SKM-1 (cell line): Measurements from ENCODE around the gene GPX2.

Experiments used
- DNase-seq: peaks from one replicate; lab custom pipeline; 2025; ENCODE audit not compliant: unreplicated experiment; lab: John Stamatoyannopoulos, UW

GPX2 gene

DNA sequence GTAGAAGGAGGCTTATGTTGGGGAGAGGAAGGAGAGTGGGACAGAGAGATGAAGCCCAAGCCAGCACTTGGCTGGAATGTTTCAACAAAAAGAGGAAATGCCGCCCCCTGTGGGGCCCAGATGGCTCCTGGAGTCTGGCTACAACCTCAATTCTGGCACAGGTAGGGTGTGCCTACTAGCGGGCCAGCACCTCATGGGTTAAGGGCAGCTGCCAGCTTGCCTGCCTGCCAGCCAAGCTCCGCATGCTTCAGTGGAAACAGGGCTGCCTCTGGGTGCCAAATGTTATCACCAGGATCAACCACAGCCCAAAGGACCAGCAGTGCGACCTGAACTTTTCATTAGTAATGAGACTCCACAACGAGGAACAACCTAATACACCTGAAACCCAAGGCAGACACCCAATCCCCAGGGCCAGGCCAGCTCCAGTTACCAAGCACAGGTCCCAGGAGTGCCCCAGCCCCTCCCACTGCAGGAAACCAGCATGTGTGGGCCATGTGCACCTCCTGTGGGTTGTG lies 18.3 kb upstream of the GPX2 start:
- DNase-seq, result no peak

DNA sequence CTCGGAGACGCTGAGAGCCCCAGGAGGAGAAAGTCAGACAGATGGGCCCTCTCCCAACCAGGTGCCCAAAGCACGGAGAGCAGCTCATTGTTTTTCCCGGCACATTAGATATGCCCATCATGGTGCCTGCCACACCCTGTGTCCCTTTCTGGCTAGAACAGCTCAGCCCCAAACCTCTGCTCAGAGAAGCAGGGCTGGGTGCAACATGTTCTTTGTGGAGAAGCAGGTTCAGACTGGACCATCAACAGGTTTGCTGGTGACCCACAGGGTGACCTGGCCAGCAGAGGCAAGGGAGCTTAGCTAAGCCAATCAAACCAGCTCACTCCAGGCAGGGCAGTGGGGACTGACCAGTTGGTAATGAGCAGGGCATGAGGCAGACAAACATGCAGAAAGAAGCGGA lies 16.2 kb upstream of the GPX2 start:
- no peak for DNase-seq

DNA sequence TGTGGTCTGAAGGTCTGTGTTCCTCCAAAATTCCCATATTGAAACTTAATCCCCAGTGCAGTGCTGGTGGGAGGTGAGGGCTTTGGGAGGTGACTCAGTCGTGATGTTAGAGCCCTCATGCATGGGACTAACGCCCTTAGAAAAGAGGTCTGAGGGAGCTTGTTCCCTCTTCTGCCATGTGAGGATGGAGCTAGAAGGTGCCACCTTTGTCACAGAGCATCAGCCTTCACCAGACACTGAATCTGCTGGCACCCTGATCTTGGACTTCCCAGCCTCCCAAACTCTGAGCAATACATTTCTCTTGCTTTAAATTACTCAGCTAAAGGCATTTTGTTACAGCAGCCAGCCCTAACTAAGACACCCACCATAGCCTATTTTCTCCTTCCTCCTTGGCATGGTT lies 15.7 kb upstream of the GPX2 start:
- no peak for DNase-seq

DNA sequence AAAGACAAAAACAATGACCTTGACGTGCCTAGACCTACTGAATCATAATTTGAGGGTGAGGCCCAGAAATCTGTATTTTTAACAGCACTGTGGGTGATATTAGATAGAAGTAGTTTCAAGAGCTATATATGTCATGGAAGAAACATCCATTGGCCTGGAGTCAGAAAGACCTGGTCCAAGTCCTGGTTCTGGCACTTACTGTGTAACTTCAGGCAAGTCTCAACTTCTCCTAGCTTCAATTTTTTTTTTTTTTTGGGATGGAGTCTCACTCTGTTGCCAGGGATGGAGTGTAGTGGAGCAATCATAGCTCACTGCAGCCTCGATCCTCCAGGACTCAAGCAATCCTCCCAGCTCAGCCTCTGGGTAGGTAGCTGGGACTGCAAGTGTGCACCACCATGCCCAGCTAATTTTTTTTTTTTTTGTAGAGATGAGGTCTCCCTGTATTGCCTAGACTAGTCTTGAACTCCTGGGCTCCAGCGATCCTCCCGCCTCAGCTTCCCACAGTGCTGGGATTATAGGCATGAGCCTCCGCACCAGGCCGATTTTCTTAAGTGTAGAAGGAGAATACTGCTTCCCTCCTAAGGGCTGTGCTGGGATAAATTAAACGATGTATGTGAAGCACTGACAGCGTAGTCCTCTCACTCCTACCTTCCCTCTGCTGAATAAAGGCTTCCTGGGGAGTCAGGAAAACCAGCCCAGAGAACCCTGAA lies 14.3 kb upstream of the GPX2 start:
- DNase-seq, result no peak

DNA sequence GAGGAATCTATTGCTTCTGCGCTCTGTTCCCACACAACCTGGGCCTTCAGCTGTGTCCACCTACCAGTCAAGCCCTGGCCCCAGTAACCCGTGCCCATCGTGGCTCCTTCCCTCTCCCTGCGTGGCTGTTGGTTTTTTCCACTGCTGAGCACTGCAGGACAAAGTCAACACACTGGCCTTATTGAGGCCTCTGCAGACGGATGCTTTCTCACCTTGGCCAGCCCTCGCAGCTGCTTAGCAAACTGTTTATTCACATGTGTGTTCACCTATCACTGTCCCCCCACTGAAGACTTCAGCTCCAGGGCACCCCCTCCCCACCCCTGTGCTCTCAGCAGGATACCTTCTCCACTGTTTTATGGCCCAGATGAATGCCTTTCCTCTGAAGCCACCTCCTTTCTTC lies 12.8 kb upstream of the GPX2 start:
- DNase-seq, result no peak

DNA sequence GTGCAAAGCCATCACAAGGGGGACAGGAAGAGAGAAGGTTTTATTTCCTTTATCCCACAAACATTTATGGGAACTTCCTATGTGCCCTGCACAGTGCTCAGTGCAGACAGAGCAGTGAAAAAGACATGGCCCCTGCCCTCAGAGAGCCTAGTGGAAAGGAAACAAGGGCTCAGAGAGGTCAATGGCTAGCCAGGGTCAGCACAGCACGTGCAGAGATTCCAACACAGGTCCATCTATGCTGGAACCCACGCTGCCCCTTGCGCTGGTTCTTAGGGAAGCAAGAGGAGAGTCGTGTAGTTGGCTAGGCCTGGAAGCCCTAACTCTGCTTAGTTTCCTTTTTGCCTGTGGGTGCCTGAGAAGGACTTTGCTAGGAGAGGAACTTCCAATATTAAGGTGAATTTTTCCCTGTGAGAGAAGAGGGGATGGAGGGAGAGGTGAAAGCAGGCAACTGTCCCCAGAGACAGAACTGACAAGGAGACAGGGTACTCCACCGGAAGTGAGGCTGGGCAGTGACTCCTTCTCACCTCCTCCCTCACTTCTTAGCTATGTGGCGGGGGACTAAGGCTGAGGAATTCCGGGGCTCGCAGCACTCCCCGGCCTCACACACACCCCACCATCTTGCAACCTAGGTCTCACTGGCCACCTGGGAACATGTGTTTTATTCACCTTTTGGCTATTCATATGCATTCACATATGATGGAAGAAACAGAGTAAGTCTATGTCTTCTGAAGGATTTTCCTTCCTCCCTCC lies 12.1 kb upstream of the GPX2 start:
- DNase-seq, result no peak

DNA sequence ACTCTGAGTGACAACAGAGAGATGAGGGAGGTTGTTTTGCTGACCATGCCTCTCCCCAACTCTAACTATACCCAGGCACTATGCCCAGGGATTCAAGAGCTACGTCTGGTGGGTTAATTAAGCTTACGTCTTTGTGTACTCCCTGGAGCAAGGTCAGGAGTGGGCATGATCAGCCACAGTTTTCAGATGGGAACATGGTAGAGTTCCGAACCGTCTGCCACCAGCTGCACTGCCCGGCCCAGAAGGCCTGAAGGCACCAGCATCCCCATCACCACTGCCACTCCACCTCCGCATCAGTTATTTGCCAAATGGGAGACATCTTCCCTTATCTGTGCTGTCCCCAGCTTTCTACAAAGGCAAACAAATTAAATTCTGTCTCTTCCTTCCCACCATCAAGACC lies 11.1 kb upstream of the GPX2 start:
- DNase-seq, result no peak

DNA sequence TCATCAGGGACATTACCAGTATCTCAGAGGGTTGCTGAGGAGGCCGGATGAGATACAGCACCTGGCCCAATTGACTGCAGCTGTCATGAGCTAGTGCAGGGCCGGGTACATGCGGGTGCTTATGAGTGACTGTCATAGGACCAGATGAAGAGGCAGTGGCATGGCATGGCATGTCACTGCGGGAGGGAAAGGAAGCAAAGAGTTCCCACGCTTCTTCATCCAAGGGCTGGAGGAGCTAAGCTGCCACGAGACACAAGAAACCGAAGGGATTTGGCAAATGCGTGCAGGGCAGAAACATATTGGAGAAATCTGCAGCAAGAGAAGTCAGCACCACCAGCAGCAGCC lies 10.7 kb upstream of the GPX2 start:
- no peak for DNase-seq

DNA sequence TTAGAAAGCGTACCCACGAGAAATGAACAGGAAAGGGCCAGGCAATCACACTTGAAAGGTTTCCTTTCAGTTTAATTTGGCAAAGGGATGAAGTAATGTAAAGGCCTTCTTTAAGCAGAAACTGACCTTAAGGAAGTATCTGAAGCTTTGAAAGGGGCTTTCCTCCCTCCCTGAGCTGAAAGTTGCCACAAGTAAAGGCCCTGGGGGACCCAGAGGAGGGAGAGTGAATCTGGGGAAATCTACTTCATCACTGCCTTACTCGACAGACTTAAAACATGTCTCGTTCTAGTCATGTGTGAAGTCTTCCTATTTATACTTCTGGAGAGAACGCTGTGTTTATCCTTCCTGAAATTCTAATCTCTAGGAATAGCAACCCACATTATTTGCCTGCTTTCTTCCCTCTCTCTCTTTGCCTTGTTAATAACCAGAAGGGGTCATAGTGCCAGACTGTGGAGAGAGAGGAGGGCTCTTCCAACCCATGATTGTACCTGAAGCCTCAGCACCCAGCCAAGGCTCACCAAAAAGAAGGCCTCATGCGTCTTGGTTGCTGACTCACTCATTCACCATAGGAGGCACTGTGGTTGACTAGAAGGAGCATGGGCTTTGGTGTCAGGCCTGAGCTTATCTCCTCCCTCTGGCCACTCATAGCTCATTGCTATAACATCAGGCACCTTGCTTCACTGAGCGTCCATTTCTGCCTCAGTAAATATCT lies 10.2 kb upstream of the GPX2 start:
- no peak for DNase-seq

DNA sequence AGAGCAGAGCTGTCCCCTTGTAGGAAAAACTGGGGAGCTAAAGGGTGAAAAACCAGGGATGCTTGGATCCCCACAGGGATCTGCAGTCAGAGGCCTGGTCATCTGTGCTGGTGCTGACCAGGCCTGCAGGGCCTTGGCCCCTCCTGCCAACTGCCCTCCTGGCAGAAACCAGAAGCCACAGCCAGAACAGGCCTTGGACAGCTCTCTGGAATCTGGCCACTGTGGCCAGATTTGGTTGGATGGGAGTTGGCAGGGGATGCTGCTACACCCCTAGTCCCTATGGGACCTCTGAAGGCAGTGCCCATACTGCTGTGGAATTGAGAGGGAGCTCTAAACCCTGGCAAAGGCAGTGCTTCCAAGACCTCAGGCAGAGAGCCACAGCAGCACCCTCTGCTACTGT lies 9.2 kb upstream of the GPX2 start:
- DNase-seq, result no peak

DNA sequence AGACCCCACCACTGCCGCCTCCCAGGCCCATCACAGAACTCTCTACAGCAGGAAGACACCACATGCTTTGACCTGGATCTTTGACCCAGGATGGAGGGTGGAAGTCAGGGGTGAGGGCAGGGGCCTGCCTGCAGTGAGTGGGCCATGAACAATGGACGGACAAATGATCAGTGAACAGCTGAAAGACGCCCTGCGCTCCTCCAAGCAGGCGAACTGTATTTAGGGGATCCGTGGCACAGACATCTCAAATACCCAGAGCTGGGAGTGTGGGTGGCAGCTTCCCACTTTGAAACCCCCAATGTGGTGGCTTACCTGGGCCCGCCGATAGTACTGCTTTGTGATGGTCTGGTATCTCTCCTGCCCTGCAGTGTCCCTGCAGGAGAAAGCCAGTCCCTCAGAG lies 8.7 kb upstream of the GPX2 start:
- DNase-seq, result no peak

DNA sequence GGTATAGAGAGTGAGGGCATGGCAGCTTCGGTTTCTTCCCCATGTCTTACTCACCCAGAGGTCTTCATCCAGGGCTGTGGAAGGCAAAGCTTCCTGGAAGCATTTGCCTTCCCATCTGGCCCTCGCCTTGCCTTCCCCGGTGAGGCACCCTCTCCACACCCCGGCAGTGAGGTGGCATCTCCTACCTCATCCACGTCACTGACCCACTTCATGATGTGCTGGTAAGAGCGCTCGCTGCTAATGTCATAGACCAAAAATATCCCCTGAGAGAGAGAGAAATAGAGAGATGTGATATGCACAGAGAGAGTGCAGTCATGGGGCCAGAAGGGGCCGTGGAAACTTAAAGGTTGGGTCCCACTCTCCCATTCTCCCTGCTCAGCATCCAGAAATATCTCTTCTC lies 8.3 kb upstream of the GPX2 start:
- DNase-seq, result no peak

DNA sequence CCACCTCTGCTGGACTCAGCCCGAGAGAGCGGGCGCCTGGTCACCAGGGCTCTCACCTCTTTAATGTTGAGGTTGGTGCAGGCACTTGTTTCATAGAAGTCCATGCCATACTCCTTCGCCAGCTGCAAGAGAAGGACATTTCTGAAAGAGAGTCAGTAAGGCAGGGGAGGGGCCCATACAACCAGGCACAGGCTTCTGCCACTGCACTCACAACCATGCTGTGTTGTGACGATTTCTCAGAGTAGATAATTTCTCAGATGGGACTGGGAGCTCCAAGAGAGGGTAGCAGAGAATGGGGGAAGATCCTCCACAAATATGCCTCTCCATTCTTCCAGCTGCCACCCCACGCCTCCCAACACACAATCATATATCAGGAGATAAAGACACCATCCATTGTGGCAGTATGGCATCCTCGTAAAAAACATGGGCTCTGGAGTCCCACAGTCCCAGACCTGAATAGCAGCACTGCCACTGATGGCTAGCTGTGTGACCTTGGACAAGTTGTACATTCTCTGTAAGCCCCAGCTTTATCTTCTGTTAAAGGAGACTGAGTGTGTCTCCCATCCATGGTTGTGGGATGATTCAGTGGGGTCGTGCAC lies 6.2 kb upstream of the GPX2 start:
- no peak for DNase-seq

DNA sequence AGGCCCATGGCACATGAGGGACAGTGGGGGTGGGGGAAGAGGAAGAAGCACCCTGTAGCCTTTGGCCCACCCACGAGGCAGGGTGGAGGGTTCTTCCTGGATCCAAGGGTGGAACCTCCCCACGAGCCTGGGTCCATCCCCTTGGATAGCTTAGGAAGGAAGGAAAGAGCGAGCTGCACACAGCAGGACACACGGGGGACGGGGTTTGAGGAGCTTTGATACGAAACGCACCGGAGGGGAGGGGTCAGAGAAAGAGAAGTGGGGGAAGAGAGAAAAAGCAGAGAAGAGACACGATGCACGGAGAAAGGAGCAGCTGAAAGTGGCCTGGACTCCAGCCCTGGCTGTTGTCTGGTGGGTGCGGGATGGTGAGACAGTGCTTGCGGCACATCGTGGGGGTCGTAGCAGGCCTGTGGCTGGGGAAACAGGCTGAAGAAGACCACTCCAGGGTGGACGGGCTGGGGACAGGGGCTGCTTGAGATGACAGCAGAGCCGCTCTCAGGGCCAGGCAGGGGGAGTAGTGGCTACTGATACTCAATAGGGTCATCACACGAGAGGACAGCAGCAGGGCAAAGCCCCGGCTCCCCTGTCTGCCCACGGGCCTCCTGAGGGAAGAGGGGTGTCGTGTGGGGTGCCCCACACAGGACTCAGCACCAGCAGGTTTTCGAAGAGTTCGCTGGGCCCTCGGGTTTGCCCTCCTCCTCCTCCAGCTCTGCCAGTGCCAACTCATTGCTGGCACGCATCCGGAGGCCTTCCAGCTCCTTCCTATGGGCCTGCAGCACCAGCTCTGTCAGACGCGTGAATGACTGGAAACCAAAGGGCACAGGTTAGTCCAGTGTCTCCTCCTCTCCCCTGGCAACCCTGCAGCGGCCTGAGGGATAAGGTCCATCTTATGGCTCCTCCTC lies 5.4 kb upstream of the GPX2 start:
- DNase-seq, result no peak

DNA sequence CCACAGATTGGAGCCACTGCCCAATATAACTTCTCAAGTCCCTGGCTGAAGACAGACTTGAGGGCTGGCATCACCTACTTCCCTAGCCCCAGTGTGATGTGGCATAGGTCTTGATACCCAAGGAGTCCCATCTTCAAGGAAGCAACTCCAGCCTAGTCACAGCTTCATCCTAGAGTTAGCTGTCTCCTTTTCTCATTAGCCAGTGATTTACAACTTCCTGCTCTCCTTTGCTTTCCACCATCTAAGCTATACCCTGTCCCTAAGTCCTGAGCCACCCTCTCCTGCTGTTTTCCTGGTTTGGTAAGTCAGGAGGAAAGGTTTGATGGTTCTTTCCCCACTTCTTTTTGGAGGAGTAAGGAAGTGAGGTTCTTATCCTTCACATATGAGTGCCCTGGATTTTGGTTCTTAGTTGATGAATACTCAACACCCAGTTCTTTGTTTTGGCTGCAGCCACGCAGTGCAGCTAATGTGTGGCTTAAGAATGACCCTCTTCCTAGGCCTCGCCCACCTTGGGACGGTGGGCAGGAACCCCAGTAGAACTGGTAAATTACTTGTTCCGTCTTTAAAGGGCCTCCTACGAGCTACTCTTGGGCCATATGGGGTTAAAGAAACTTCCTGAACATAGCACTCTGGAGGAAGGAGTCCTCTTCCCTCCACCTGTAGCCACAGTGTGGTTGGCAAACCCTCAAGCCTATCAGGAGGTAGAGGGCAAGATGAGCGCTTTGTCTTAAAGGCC lies 3.9 kb upstream of the GPX2 start:
- no peak for DNase-seq

DNA sequence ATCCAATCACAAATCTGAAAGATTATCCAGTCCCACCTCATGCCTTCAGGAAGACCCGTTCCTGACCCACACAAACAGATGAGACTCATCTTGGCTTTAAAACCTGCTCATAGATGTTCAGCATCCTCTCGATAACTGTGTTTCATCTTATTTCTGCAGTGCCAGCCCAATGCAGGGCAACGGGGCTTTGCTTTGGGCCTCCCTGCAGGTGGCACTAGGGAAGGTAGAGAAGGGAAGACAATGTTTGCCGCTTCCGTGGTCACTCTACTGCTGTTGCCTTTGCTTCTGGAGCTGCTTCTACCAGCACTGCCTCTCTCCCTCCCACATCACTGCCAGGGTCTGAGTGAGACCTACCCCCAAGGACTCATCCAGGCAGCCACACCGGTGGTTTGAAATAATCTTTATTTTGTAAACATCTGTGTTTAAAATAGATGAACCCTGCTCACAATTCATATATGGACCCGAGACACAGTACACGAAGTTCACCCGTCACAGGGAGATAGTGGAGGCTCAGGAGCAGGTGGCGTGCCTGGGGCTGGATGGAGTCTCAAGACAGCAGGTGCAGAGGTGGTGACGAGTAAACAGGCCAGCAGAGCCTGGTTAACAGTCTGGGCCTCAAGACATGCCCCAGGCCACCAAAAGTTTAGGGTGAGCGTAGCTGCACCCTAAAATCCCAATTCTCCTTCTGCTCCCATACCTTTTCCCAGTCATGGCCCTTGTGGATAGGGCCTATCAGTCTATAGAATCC lies 3.1 kb upstream of the GPX2 start:
- DNase-seq, result no peak

DNA sequence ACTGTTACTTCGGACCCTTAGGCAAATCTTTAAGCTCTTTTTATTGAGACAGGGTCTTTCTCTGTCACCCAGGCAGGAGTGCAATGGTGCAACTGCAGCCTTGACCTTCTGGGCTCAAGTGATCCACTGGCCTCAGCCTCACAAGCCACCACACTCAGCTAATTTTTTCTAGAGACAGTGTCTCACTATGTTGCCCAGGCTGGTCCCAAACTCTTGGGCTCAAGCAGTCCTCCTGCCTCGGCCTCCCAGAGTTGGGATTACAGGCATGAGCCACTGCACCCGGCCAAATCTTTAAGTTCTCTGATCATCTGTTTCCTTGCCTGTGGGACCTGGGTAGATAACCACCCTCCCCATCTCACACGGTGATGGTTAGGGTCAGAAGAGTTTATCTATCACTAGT lies 2.3 kb upstream of the GPX2 start:
- no peak for DNase-seq

DNA sequence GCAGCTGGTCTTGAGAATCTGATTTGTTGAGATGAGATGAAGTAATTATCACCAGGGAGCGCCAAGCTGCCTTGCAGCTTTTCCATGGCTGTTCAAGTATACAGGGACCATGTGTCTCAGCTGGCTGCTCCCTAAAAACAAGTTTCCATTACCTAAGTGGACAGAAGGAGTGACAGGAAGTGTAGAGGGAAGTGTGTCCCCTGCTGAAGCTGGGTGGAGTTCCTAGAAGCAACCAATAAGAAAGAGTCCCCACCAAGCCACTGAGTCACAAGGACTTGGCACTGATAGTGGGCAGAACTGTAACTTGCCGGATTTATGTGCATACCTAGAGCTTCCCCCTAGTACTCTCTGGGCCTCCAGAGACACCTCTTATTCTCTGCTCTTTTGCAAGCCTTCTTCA lies 1.5 kb upstream of the GPX2 start:
- no peak for DNase-seq

DNA sequence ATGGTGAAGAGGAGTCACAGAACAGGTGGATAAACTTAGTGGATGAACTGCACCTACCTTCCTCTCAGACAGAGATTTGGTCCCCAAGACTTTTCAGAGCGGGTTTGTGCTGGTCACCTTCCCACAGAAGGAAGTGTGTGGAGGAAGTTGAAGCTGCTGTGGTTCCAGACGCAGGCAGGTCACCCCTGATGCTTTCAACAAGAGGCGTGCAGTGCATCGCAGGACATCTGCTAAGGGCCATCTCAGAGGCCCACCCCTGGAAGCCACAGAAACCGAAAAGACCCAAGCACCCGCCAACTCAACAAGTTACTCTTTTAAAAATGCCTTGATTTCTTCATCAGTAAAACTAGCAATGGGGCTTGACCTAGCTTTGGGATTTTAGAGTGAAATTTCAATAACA lies 1.0 kb upstream of the GPX2 start:
- no peak for DNase-seq
